SK-N-MC (cell line): ENCODE results near the gene PSMA8.

Source experiments
- EZH2 ChIP-seq: fragments of 200-600 bp; sonication (generic); IDR thresholded peaks from one replicate; pipeline ENCODE4 v1.6.1; 2017; ENCODE audit warnings: antibody characterized with exemption
- POLR2AphosphoS5 ChIP-seq: IDR thresholded peaks from 2 replicates; pipeline ENCODE4 v1.6.1; 2012; ENCODE audit warnings: mild to moderate bottlenecking, low read depth, low read length, borderline replicate concordance

- no peak for TF ChIP-seq EZH2
- no peak for TF ChIP-seq POLR2AphosphoS5
These were observed 438 bp downstream of the PSMA8 start for GRCh38 chr18:26134107-26134506.
